ENCODE data around the gene SPATA16.
A peak's percentile ranks its signal among the peaks of the same experiment; 100 is the strongest.
"Not testable (repeated sequence)": the region's sequence is repeated elsewhere in the genome, so short reads cannot be mapped to it uniquely, and the experiment has no call there.

Gene SPATA16

GRCh38 chr3:173140986-173141385 lies at the start of gene SPATA16:
Gene SPATA16, minus strand, starts transcription at chr3:173141235. Its CDS starts 23,504 bp downstream, at chr3:173117731.
- no peak for DNase-seq

- DNase-seq, result not testable (repeated sequence)
Measured at GRCh38 chr3:173183022-173183421, 42.0 kb upstream of the SPATA16 start.

- no peak for DNase-seq
Measured at GRCh38 chr3:173173652-173174051, 32.6 kb upstream of the SPATA16 start.

DNA sequence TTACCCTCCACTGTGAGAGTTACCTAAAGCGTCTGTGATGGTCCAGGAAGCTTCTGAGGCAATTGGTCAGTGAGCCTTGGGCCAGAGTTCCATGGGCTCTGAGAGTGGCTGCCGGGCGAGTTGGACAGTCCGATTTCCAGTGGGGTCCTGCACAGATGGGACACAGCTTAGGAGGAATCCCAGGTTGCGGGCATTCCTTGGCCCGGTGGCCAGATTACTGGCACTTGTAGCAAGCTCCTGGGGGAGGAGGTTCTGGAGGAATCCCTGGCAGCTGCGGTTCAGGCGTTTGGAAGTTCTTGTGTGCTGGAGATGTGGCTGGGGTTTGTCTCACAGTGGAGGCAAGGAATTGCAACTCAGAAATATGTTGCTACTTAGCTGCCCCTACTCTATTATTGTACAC lies 18.1 kb upstream of the SPATA16 start:
- DNase-seq, result not testable (repeated sequence)

DNA sequence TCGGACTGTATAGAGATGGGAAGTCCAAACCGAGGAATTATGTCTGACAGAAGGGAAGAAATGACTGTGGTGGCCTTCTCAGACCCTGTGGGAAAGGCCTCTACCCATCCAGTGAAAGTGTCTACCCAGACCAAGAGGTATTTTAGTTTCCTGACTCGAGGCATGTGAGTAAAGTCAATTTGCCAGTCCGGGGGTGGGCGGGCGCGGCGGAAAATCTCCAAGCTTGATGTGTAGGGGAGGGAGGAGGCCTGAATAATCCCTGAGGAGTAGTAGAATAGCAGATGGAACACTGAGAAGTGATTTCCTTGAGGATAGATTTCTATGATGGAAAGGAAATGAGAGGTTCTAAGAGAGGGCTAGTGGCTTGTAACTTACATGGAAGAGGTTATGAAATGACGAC lies 15.5 kb upstream of the SPATA16 start:
- DNase-seq, result not testable (repeated sequence)

- DNase-seq, result no peak
Measured at GRCh38 chr3:173153631-173154030, 12.6 kb upstream of the SPATA16 start.

DNA sequence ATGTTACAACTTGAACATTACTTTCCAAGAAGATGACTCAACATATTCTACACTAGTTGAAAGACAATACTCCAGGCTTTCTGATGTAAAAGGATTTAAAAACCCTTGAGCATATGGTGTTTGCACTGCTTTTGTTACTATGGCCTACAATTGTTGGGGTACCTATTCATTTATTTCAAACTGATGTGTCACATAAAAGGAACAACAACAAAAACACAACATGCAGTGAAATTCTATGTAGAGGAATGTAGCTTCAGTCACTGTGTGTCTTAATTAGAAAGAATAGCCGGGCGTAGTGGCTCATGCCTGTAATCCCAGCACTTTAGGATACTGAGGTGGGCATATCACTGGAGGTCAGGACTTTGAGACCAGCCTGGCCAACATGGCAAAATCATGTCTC lies 1.6 kb downstream of the SPATA16 start:
- no peak for DNase-seq

- DNase-seq, result no peak
Measured at GRCh38 chr3:173138026-173138425, 3.0 kb downstream of the SPATA16 start.

- DNase-seq, result no peak
Measured at GRCh38 chr3:173135059-173135458, 6.0 kb downstream of the SPATA16 start.

DNA sequence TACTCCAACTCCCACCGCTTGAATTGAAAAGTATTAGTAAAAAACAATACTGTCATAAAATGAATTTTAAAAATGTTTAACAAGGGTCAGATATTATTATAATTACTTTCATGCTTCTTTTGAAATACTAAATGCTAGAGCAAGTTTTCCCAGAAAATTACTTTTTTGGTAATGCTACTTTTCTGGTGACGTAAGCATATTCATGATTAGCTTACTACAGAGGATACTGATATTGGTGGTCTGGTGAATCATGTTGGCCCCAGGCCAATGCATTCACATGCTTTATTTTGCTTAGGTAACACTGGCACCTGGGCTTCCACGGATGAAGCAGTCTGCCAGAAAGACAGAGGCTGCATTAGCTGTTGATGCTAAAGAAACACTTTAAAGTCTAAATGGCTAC lies 12.4 kb downstream of the SPATA16 start:
- no peak for DNase-seq

GRCh38 chr3:173111321-173111720 lies 29.7 kb downstream of the SPATA16 start:
- no peak for DNase-seq

GRCh38 chr3:173109143-173109542 lies 31.9 kb downstream of the SPATA16 start:
- DNase-seq, result peak in 1 of 2 donors; percentile 0

GRCh38 chr3:173103469-173103868 lies 37.6 kb downstream of the SPATA16 start:
- no peak for DNase-seq

DNA sequence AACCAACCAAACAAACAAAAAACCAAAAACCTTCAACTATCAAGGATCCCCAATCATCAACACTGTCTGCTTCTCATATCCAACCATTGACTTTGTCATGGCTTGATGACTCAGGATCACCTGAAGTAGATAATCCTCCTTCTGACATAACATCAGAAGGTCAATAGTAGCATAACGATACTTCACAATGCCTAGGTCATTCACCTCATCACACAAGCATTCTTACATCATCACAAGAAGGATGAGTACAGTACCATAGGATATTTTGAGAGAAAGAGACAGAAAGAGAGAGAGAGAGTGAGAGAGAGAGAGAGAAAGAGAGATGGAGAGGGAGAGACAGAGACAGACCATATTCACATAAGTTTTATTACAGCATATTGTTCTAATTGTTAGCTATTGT lies 42.1 kb downstream of the SPATA16 start:
- DNase-seq, result no peak

DNA sequence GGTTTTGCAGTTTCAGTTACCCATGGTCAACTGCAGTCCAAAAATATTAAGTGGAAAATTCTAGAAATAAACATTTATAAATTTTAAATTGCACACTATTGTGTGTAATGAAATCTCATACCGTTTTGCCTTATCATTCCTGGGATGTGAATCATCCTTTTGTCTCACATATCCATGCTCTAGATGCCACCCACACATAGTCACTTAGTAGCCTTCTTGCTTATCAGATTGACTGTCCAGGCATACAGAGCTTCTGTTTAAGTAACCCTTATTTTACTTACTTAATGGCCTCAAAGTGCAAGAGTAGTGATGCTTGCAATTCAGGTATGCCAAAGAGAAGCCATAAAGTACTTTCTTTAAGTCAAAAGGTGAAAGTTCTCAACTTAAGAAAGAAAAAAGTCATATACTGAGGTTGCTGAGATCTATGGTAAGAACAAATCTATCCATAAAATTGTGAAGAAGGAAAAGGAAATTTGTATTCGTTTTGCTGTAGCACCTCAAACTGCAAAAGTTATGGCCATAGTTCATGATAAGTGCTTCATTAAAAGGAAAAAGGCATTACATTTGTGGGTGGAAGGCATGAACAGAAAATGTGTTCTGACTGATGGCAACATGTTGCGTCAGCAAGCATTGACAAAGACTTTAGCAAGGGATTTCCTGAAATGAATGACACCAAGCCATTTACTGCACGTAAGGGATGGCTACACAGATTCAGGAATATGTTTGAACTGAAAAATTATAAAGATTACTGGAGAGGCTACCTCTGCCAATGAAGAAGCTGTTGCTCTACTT lies 43.8 kb downstream of the SPATA16 start:
- DNase-seq, result no peak

DNA sequence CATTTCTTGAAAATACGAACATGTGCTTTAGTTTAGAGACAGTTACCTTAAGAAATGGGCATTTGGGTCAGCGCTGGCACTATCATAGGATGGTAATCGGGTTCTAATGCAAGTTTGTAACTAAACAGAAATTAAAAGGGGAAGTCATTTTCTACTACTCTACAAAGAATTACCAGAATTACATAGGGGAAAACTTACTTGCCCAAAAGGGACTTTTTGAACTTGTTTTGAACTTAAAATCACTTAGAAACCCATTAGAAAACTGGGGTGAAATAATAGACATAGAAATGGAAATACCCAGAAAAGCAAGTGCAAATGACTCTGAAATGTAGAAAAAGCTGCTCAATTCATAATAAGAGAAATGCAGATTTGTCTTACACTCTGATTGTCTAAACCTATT lies 44.9 kb downstream of the SPATA16 start:
- no peak for DNase-seq

DNA sequence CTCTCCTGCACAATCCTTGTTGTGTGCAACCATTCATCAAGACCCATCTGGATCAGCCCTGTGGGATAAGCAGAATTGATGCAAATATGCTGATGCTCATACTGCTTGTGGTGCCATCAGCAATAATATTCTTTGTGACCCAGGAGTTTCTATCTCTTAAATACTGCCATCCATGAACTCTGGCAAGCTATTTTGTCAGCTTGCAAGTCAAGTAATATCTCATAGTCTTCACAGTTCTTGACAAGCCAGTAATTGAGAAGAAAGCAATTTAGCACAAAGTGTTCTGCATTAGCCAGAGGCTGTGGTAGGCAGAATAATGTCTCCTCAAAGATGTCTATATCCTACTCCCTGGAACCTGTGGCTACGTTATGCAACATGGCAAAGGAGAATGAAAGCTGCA lies 49.0 kb downstream of the SPATA16 start:
- no peak for DNase-seq

DNA sequence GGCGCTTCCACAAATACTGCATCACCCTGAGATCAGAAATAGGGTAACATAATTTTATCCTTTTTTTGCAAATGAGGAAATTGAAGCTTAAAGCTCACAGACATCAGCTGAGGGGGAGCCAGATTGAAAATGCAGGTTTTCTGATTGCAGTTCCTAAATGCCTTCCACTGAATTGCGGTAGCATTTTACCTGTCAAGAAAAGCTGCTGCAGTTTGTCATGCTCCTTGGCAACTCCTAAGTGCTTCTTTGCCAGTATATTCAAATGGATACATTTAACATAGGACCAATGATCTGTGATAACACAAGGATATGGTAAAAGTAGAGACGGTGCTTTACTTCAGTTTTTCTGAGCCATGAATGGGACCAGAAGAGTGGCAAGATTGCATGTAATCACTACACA lies 50.5 kb downstream of the SPATA16 start:
- no peak for DNase-seq

DNA sequence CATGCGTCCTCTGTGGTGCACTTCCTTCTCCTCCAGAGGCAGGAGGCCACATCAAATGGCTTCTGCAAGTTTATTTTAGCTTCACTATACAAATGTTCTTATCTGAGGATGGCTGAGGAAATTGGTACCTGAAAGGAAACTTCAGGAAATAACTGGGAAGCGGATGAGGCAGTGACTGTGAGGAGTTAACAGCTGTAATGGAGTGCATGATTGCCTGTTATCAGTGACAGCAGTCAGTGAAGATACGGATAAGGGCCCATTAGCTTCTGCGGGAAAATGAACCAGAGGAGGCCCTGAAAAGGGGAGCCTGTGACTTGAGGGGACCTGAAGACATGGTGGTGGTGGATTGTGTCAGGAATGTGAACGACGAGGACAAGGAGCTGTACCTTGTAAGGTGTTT lies 51.8 kb downstream of the SPATA16 start:
- no peak for DNase-seq

DNA sequence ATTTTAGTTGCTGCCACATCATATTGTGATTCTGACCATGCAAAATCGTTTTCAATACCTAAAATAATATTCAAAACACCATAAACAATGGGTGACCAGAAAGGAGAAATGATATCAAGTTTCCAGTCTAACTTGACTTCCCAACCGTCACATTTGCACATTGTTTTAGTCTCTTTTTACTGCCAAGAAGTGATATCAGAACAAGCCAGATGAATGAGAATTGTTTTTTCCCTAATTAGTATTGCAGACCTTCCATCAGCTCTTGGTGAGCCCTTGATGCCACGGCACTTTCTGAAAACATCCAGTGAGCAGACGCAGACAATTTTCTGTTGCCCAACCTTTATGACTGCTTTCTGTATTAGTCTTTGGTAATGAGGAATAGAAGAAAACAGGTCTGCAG lies 62.5 kb downstream of the SPATA16 start:
- DNase-seq, result peak in 1 of 2 donors; percentile 6

GRCh38 chr3:173066044-173067004 lies 74.7 kb downstream of the SPATA16 start:
- no peak for DNase-seq

DNA sequence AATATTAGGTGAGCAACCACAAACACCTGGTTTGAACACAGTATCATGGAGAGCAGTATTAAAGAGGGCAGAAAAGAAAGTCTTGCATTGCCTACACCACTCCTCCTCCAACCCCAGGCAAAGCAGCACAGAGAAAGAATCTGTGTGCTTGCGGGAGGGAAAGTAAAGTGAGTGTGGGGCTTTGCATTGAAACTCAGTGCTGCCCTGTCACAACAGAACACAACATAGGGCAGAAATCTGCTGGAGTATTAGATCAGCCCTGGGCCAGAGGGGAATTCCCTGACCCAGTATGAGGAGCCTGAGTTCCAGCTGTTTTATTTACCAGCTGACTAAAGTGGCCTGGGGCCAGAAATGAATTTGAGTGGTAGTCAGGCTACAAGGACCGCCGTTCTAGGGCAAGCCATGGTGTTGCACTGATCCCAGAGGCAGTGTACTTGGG lies 75.5 kb downstream of the SPATA16 start:
- DNase-seq, result no peak

GRCh38 chr3:173064631-173065030 lies 76.4 kb downstream of the SPATA16 start:
- no peak for DNase-seq

DNA sequence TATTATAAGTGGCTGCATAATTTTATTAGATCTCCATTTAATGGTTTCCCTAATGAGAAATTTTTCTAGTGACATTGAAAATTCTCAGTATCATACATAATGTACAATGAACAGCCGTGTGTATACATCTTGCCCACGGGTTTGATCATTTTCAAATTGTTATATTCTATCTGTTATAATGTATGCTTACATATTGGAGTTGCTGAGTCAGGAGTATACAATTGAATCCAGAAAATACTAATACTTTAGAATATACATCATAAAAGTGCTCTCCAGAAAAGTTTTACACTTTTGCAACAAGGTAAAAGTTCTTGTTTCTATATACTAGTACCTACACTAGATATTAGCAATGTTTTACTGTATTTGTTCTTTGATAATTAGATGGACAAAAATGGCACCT lies 82.8 kb downstream of the SPATA16 start:
- DNase-seq, result no peak
